Measurements from ENCODE around the gene NKD2.

NKD2 gene

GRCh38 chr5:1033178-1033577, 24.6 kb downstream of the NKD2 start:
- H3K9me3 ChIP-seq (replicated peaks; ENCODE audit: insufficient read depth, low read length), result no peaks in the 10 kb centered on the region
- TF ChIP-seq EZH2phosphoT487 (IDR thresholded peaks at IDR 0.05; ENCODE audit: low read length), result no peak
- no peak overlapping the region for H3K4me2 ChIP-seq (ENCODE audit: low read depth, low read length)
- peaks cover 26% of the 10 kb centered on the region for H3K79me2 ChIP-seq (ENCODE audit: low read length)
- H3K36me3 ChIP-seq (replicated peaks; ENCODE audit: insufficient read depth, low read length), result no peaks in the 10 kb centered on the region
- H2AFZ ChIP-seq (ENCODE audit: low read length), result no peak overlapping the region
- H3K4me3 ChIP-seq (ENCODE audit: low read length), result no peak overlapping the region
- H3K9me2 ChIP-seq (replicated peaks; ENCODE audit: insufficient read depth, low read length), result no peaks in the 10 kb centered on the region
- H3K4me1 ChIP-seq (ENCODE audit: low read length), result no peaks in the 10 kb centered on the region
- no peak for DNase-seq
- no peak overlapping the region for H3K9ac ChIP-seq (ENCODE audit: low read length)
- H4K20me1 ChIP-seq (ENCODE audit: insufficient read depth, low read length), result no peaks in the 10 kb centered on the region
- no peak overlapping the region for H3K27ac ChIP-seq (ENCODE audit: low read length)
- peaks cover 25% of the 10 kb centered on the region for H3K27me3 ChIP-seq (replicated peaks; ENCODE audit: insufficient read depth, low read length)
- H3F3A ChIP-seq (ENCODE audit: insufficient read depth, low read length), result no peaks in the 10 kb centered on the region

GRCh38 chr5:1033606-1034420, 25.2 kb downstream of the NKD2 start:
- Histone ChIP-seq H2AFZ (ENCODE audit: low read length) (no peak overlapping the region), H3K79me2 (ENCODE audit: low read length) (peaks cover 22% of the 10 kb centered on the region; the same call in 1 of the 2 replicates), H3K9me3 (replicated peaks; ENCODE audit: insufficient read depth, low read length) (no peaks in the 10 kb centered on the region), H3K4me1 (ENCODE audit: low read length) (no peaks in the 10 kb centered on the region), H3K9ac (ENCODE audit: low read length) (no peak overlapping the region), H3K27ac (ENCODE audit: low read length) (no peak overlapping the region), H3K9me2 (replicated peaks; ENCODE audit: insufficient read depth, low read length) (no peaks in the 10 kb centered on the region), H3K27me3 (replicated peaks; ENCODE audit: insufficient read depth, low read length) (peaks cover 25% of the 10 kb centered on the region), H3F3A (ENCODE audit: insufficient read depth, low read length) (no peaks in the 10 kb centered on the region), H4K20me1 (ENCODE audit: insufficient read depth, low read length) (no peaks in the 10 kb centered on the region), H3K4me2 (ENCODE audit: low read depth, low read length) (no peak overlapping the region), H3K4me3 (ENCODE audit: low read length) (no peak overlapping the region), H3K36me3 (replicated peaks; ENCODE audit: insufficient read depth, low read length) (no peaks in the 10 kb centered on the region)
- no peak for TF ChIP-seq CTCF (IDR thresholded peaks at IDR 0.05; ENCODE audit: low read length)
- TF ChIP-seq EZH2 (optimal IDR thresholded peaks at IDR 0.05; ENCODE audit: low read depth, low read length), result no peak
- TF ChIP-seq EZH2phosphoT487 (IDR thresholded peaks at IDR 0.05; ENCODE audit: low read length), result no peak
- no peak for DNase-seq

- Histone ChIP-seq H3F3A (ENCODE audit: insufficient read depth, low read length) (no peaks in the 10 kb centered on the region), H4K20me1 (ENCODE audit: insufficient read depth, low read length) (no peaks in the 10 kb centered on the region), H3K4me3 (ENCODE audit: low read length) (no peak overlapping the region), H3K4me1 (ENCODE audit: low read length) (no peaks in the 10 kb centered on the region), H2AFZ (ENCODE audit: low read length) (no peak overlapping the region), H3K27ac (ENCODE audit: low read length) (no peak overlapping the region), H3K4me2 (ENCODE audit: low read depth, low read length) (no peak overlapping the region), H3K79me2 (ENCODE audit: low read length) (peaks cover 17% of the 10 kb centered on the region; the same call in 1 of the 2 replicates), H3K9ac (ENCODE audit: low read length) (no peak overlapping the region), H3K27me3 (replicated peaks; ENCODE audit: insufficient read depth, low read length) (peaks cover 25% of the 10 kb centered on the region), H3K9me2 (replicated peaks; ENCODE audit: insufficient read depth, low read length) (no peaks in the 10 kb centered on the region), H3K9me3 (replicated peaks; ENCODE audit: insufficient read depth, low read length) (no peaks in the 10 kb centered on the region), H3K36me3 (replicated peaks; ENCODE audit: insufficient read depth, low read length) (no peaks in the 10 kb centered on the region)
- no peak for DNase-seq
- TF ChIP-seq CTCF (IDR thresholded peaks at IDR 0.05; ENCODE audit: low read length), result no peak
Measured at GRCh38 chr5:1034421-1034905, 25.9 kb downstream of the NKD2 start.

- no peaks in the 10 kb centered on the region for H3K36me3 ChIP-seq (replicated peaks; ENCODE audit: insufficient read depth, low read length)
Measured at GRCh38 chr5:1034986-1035385, 26.4 kb downstream of the NKD2 start.

More at GRCh38 chr5:1034986-1035385, 26.4 kb downstream of the NKD2 start:
- no peak for TF ChIP-seq EZH2 (optimal IDR thresholded peaks at IDR 0.05; ENCODE audit: low read depth, low read length)
- TF ChIP-seq CTCF (IDR thresholded peaks at IDR 0.05; ENCODE audit: low read length), result no peak
- no peak for TF ChIP-seq EZH2phosphoT487 (IDR thresholded peaks at IDR 0.05; ENCODE audit: low read length)
- H2AFZ ChIP-seq (ENCODE audit: low read length), result no peak overlapping the region
- no peaks in the 10 kb centered on the region for H3K9me2 ChIP-seq (replicated peaks; ENCODE audit: insufficient read depth, low read length)
- H3F3A ChIP-seq (ENCODE audit: insufficient read depth, low read length), result no peaks in the 10 kb centered on the region
- no peak overlapping the region for H3K9ac ChIP-seq (ENCODE audit: low read length)
- H3K4me2 ChIP-seq (ENCODE audit: low read depth, low read length), result no peak overlapping the region
- no peaks in the 10 kb centered on the region for H3K4me1 ChIP-seq (ENCODE audit: low read length)
- no peak overlapping the region for H3K27ac ChIP-seq (ENCODE audit: low read length)
- H3K9me3 ChIP-seq (replicated peaks; ENCODE audit: insufficient read depth, low read length), result no peaks in the 10 kb centered on the region
- H4K20me1 ChIP-seq (ENCODE audit: insufficient read depth, low read length), result no peaks in the 10 kb centered on the region
- peaks cover 25% of the 10 kb centered on the region for H3K27me3 ChIP-seq (replicated peaks; ENCODE audit: insufficient read depth, low read length)
- DNase-seq, result no peak
- H3K79me2 ChIP-seq (ENCODE audit: low read length), result peaks cover 13% of the 10 kb centered on the region; the same call in 1 of the 2 replicates
- H3K4me3 ChIP-seq (ENCODE audit: low read length), result no peak overlapping the region

Measured in MM.1S (cell line).